ENCODE results near the gene UNC13D. TPM values are rescaled to one million over a fixed set of nuclear protein-coding genes. Genes with fewer than 3 reads are reported as not detected.

UNC13D gene
- total and polyA plus RNA-seq, 2 of the 4 experiments (the other 2 are of a cell fraction), result under 0.01 to 0.31 TPM

- H3K4me1 ChIP-seq (ENCODE audit: control insufficient read depth, insufficient read depth, low read length), result no peaks in the 10 kb centered on the region; the same call in 1 of the 2 replicates
- intact Hi-C loops (cut with micrococcal nuclease), result no loop called here
- H3K14ac ChIP-seq (replicated peaks; ENCODE audit: low read depth, low read length), result no peak overlapping the region
- H3K18ac ChIP-seq (ENCODE audit: low read depth, low read length), result no peak overlapping the region
- CTCF ChIA-PET, result no interaction called here
- H2BK5ac ChIP-seq (ENCODE audit: low read depth, low read length, poor library complexity, severe bottlenecking), result no peak overlapping the region
- H2AK9ac ChIP-seq (replicated peaks; ENCODE audit: low read depth, low read length, poor library complexity), result peak overlapping the region; percentile 72
- H2BK20ac ChIP-seq (ENCODE audit: low read depth, low read length), result no peak overlapping the region
- DNase-seq, result no peak
- no peak overlapping the region for H2BK120ac ChIP-seq (ENCODE audit: low read depth, low read length)
- H3K23ac ChIP-seq (ENCODE audit: low read depth, low read length), result no peak overlapping the region
- in situ Hi-C loops (cut with MboI; ENCODE audit: low sequenced_read_pairs), result no loop called here
- H3K27ac ChIP-seq (ENCODE audit: insufficient read depth, low read length), result no peak overlapping the region
- BruUV-seq (replicated peaks), result no TSS peak
- no peaks in the 10 kb centered on the region for H3K9me3 ChIP-seq (ENCODE audit: control insufficient read depth, insufficient read depth, low read length)
- no peak overlapping the region for H3K9ac ChIP-seq (ENCODE audit: low read depth, low read length)
- dilution Hi-C loops (cut with HindIII; ENCODE audit: low sequenced_read_pairs, unreplicated experiment), result no loop called here
- no peaks in the 10 kb centered on the region; a peak in 1 of 4 replicates for H3K79me1 ChIP-seq (ENCODE audit: low read depth in 1 of 2, low read length in 2 of 2)
- no peak overlapping the region for H3K4ac ChIP-seq (ENCODE audit: low read depth, low read length)
- TF ChIP-seq CHD1 (IDR thresholded peaks at IDR 0.05; ENCODE audit: low read depth, low read length) (no peak), NFE2L2 (IDR thresholded peaks at IDR 0.05; ENCODE audit: low read depth, low read length) (no peak), FOS (IDR thresholded peaks at IDR 0.05; ENCODE audit: low read depth, low read length) (no peak), USF2 (IDR thresholded peaks at IDR 0.05; ENCODE audit: low read depth, low read length) (no peak), MAFK (IDR thresholded peaks at IDR 0.05; ENCODE audit: low read depth, low read length) (no peak), MXI1 (IDR thresholded peaks at IDR 0.05; ENCODE audit: borderline replicate concordance, low read depth, low read length) (no peak), MAZ (IDR thresholded peaks at IDR 0.05; ENCODE audit: borderline replicate concordance, low read depth, low read length) (no peak), CEBPB (IDR thresholded peaks at IDR 0.05; ENCODE audit: low read depth, low read length) (no peak), ELK1 (IDR thresholded peaks at IDR 0.05; ENCODE audit: borderline replicate concordance, low read depth, low read length) (no peak), SMC3 (IDR thresholded peaks at IDR 0.05; ENCODE audit: low read depth, low read length) (no peak), RFX5 (IDR thresholded peaks at IDR 0.05; ENCODE audit: low read depth, low read length) (no peak), RCOR1 (IDR thresholded peaks at IDR 0.05; ENCODE audit: insufficient replicate concordance, low read length) (no peak), BHLHE40 (IDR thresholded peaks at IDR 0.05; ENCODE audit: low read depth, low read length) (no peak), CTCF (conservative IDR thresholded peaks at IDR 0.05; ENCODE audit: low read depth, low read length) (no peak), RAD21 (IDR thresholded peaks at IDR 0.05; ENCODE audit: low read length) (no peak), POLR2A (IDR thresholded peaks at IDR 0.05; ENCODE audit: low read depth, low read length) (no peak)
- no peak overlapping the region for H3K4me2 ChIP-seq (ENCODE audit: low read depth, low read length)
- H4K5ac ChIP-seq (ENCODE audit: low read depth, low read length), result no peak overlapping the region
- no peak overlapping the region for H3K56ac ChIP-seq (ENCODE audit: extremely low read depth, insufficient read depth, low read length)
- H2BK15ac ChIP-seq (ENCODE audit: low read depth, low read length), result no peak overlapping the region
- POLR2A ChIA-PET (ENCODE audit: unreplicated experiment), result no interaction called here
- H4K8ac ChIP-seq (ENCODE audit: low read depth in 2 of 2, low read length in 2 of 2), result no peak overlapping the region
- H3K36me3 ChIP-seq (ENCODE audit: control insufficient read depth, insufficient read depth, low read length), result peaks cover 55% of the 10 kb centered on the region
- 91% methylated on average over 6 of the region's 28 CpGs; no CpG with 5 or more reads in 1 of the 2 experiments for WGBS, 2 experiments (ENCODE audit: extremely low coverage in 2 of 2, insufficient read length in 1 of 2)
- H3K27me3 ChIP-seq (ENCODE audit: control insufficient read depth, insufficient read depth, low read length), result no peaks in the 10 kb centered on the region
- no peak overlapping the region for H2AK5ac ChIP-seq (ENCODE audit: low read depth, low read length)
- no peak overlapping the region for H4K91ac ChIP-seq (ENCODE audit: insufficient read depth, low read depth, low read length)
- H3K4me3 ChIP-seq (ENCODE audit: insufficient read depth, low read depth, low read length), result no peak overlapping the region
- no peak overlapping the region for H2AFZ ChIP-seq (replicated peaks; ENCODE audit: low read length, poor library complexity)
- ATAC-seq (ENCODE audit: low read depth), result no peak
- no peaks in the 10 kb centered on the region for H4K20me1 ChIP-seq (ENCODE audit: insufficient read depth, low read length)
- no peaks in the 10 kb centered on the region for H3K9me1 ChIP-seq (ENCODE audit: insufficient read depth, low read length)
These were observed 20.8 kb downstream of the UNC13D start for GRCh38 chr17:75823257-75824041.

All from IMR-90 (cell line).